Brain microvascular endothelial cell (primary cell): ENCODE measurements around the gene PLA2G4A.
A peak's percentile ranks its signal among the peaks of the same experiment; 100 is the strongest.

ENCODE experiments used
- DNase-seq: peaks from one replicate; pipeline ENCODE4 v3.0.0-alpha.2; 2020
- H3K27ac ChIP-seq: fragments of 250-450 bp; sonication (Bioruptor Pico); 2 replicates; pipeline ENCODE4 v1.5.1; 2020; ENCODE audit warnings: mild to moderate bottlenecking, moderate library complexity
- H3K27me3 ChIP-seq: fragments of 250-450 bp; sonication (Bioruptor Pico); replicated peaks from 2 replicates; pipeline ENCODE4 v1.5.1; 2020; ENCODE audit warnings: mild to moderate bottlenecking
- H3K36me3 ChIP-seq: fragments of 250-450 bp; sonication (Bioruptor Pico); replicated peaks from 2 replicates; pipeline ENCODE4 v1.5.1; 2020; ENCODE audit warnings: mild to moderate bottlenecking
- H3K4me3 ChIP-seq: 2 replicates; pipeline ENCODE4 v1.5.1; 2011; ENCODE audit warnings: low read depth, mild to moderate bottlenecking, control low read depth, low read length, moderate library complexity
- in situ Hi-C: cut with HindIII; loops from 2 replicates; pipeline ENCODE4 v1.10.0; 2017; ENCODE audit warnings: low sequenced_read_pairs, low pct_ligation_motif_present
- TF ChIP-seq, protein P1 (sequence below): IDR thresholded peaks from 2 replicates; pipeline ENCODE4 v1.5.1; 2011; ENCODE audit warnings: low read depth, mild to moderate bottlenecking, moderate library complexity, low read length, control low read depth, inconsistent platforms; ENCODE audit errors: missing control alignments

PLA2G4A gene

GRCh38 chr1:186982116-186982515 lies 153.4 kb downstream of the PLA2G4A start:
- no peaks in the 10 kb centered on the region for H3K36me3 ChIP-seq
- H3K27me3 ChIP-seq = no peaks in the 10 kb centered on the region
- TF ChIP-seq, protein P1, sequence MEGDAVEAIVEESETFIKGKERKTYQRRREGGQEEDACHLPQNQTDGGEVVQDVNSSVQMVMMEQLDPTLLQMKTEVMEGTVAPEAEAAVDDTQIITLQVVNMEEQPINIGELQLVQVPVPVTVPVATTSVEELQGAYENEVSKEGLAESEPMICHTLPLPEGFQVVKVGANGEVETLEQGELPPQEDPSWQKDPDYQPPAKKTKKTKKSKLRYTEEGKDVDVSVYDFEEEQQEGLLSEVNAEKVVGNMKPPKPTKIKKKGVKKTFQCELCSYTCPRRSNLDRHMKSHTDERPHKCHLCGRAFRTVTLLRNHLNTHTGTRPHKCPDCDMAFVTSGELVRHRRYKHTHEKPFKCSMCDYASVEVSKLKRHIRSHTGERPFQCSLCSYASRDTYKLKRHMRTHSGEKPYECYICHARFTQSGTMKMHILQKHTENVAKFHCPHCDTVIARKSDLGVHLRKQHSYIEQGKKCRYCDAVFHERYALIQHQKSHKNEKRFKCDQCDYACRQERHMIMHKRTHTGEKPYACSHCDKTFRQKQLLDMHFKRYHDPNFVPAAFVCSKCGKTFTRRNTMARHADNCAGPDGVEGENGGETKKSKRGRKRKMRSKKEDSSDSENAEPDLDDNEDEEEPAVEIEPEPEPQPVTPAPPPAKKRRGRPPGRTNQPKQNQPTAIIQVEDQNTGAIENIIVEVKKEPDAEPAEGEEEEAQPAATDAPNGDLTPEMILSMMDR = no peak
- no peak overlapping the region for H3K4me3 ChIP-seq
- DNase-seq = no peak
- H3K27ac ChIP-seq = no peak overlapping the region
- in situ Hi-C loops = loop anchor here (25.0 kb wide), 2 partner anchors 370 to 495 kb away; no protein-coding TSS in a partner anchor

- TF ChIP-seq, protein P1 = no peak
- peak; percentile 84 for DNase-seq
- peak overlapping the region; percentile 75 for H3K27ac ChIP-seq
- in situ Hi-C loops = loop anchor here (25.0 kb wide), 2 partner anchors 371 to 496 kb away; no protein-coding TSS in a partner anchor
- H3K36me3 ChIP-seq = no peaks in the 10 kb centered on the region
- H3K27me3 ChIP-seq = no peaks in the 10 kb centered on the region
- no peak overlapping the region for H3K4me3 ChIP-seq
These were observed 154.6 kb downstream of the PLA2G4A start for GRCh38 chr1:186983327-186983726.

DNA sequence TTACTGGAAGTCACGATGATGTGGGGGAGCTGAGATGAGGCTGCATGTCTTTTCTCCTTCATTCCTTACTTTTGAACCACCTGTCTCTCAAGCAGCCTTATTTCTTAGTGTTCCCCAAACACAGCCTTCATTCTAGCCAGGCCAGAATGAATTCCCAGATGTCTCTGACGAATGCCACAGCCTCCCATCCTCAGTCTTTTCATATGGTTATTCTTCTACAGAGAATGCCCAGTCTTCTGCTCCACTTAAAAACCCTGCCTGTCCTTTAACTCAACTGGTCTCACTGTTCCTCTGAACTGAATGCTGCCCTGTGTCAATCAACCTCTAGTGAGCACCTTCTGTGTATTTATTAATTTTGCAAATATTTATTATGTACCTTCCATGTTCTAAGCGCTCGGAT lies 156.2 kb downstream of the PLA2G4A start:
- in situ Hi-C loops = loop anchor here (25.0 kb wide), 2 partner anchors 373 to 498 kb away; no protein-coding TSS in a partner anchor
- Histone ChIP-seq H3K27ac (no peak overlapping the region), H3K36me3 (no peaks in the 10 kb centered on the region), H3K4me3 (no peak overlapping the region), H3K27me3 (no peaks in the 10 kb centered on the region)
- DNase-seq = no peak
- TF ChIP-seq, protein P1 = no peak

GRCh38 chr1:186985889-186986491 lies 157.2 kb downstream of the PLA2G4A start:
- DNase-seq = peak; percentile 53
- in situ Hi-C loops = loop anchor here (25.0 kb wide), 2 partner anchors 374 to 499 kb away; no protein-coding TSS in a partner anchor
- Histone ChIP-seq H3K27me3 (no peaks in the 10 kb centered on the region), H3K27ac (peak overlapping the region; percentile 29), H3K4me3 (no peak overlapping the region), H3K36me3 (no peaks in the 10 kb centered on the region)
- TF ChIP-seq, protein P1 = peak; percentile 61

DNA sequence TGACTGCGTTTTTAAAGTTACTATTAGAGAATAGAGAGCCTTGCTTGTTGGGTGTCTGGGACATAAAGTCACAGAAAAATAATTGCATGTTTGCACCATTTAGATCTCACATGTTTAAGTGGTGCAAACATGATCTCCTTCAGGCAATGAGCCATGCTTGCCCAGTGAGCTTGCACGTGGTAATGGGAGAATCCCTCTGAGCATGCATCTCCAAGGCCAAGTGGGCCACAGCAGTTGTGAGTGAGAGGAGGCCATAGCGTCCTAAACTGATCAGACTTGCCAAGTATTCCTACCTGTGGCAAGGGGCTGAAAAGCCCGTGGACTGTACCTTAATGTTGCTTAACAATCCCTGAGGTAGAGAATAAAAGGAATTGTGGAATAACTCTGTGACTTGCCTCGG lies 158.3 kb downstream of the PLA2G4A start:
- in situ Hi-C loops = loop anchor here (25.0 kb wide), 2 partner anchors 375 to 500 kb away; no protein-coding TSS in a partner anchor
- Histone ChIP-seq H3K36me3 (no peaks in the 10 kb centered on the region), H3K27ac (no peak overlapping the region), H3K4me3 (no peak overlapping the region), H3K27me3 (no peaks in the 10 kb centered on the region)
- TF ChIP-seq, protein P1 = no peak
- no peak for DNase-seq
